Muscle layer of duodenum (tissue), 2 donors: ENCODE measurements around the gene LARP7.
"Not testable (repeated sequence)": the region's sequence is repeated elsewhere in the genome, so short reads cannot be mapped to it uniquely, and the experiment has no call there.

Source experiments
- H3K27ac ChIP-seq: one replicate; pipeline ENCODE4 v1.7.0; 2013; ENCODE audit warnings: mild to moderate bottlenecking, low read length
- H3K27me3 ChIP-seq: one replicate; pipeline ENCODE4 v1.7.0; 2013; ENCODE audit warnings: low read depth, mild to moderate bottlenecking, control low read depth, low read length
- H3K36me3 ChIP-seq, 2 donors: one replicate each; pipeline ENCODE4 v1.7.0; 2013; ENCODE audit warnings: low read length in 2 of 2, control low read depth in 1 of 2, mild to moderate bottlenecking in 1 of 2; ENCODE audit not compliant: insufficient read depth in 2 of 2, control insufficient read depth in 1 of 2
- H3K4me1 ChIP-seq, 2 donors: one replicate each; pipeline ENCODE4 v1.7.0; 2013; ENCODE audit warnings: low read length in 2 of 2, mild to moderate bottlenecking in 2 of 2, control low read depth in 1 of 2, moderate library complexity in 1 of 2; ENCODE audit not compliant: insufficient read depth in 2 of 2, control insufficient read depth in 1 of 2
- H3K4me3 ChIP-seq, 2 donors: one replicate each; pipeline ENCODE4 v1.7.0; 2013; ENCODE audit warnings: low read length in 2 of 2, low read depth in 1 of 2, mild to moderate bottlenecking in 1 of 2
- H3K9me3 ChIP-seq, 2 donors: one replicate each; pipeline ENCODE4 v1.7.0; 2013; ENCODE audit warnings: low read length in 2 of 2, control low read depth in 1 of 2, mild to moderate bottlenecking in 1 of 2; ENCODE audit not compliant: control insufficient read depth in 1 of 2
- donor health status: healthy.

LARP7 gene

GRCh38 chr4:112636688-112637551 is at the start of gene LARP7, which contains the start of gene ZGRF1:
LARP7 (plus strand) TSS chr4:112637143; CDS start chr4:112644670, 7,527 bp downstream.
ZGRF1 (minus strand) TSS chr4:112636909; CDS start chr4:112633176, 3,733 bp downstream.
- no peaks in the 10 kb centered on the region for H3K27me3 ChIP-seq
- peak within 1 kb of the TSS; percentile 99 for H3K27ac ChIP-seq
- peaks cover 6 to 28% of the 10 kb centered on the region in 2 donors for H3K4me1 ChIP-seq
- peak within 1 kb of the TSS; percentile 72 to 93 for H3K4me3 ChIP-seq
- H3K36me3 ChIP-seq: peaks cover 3% of the 10 kb centered on the region in 2 donors
- H3K9me3 ChIP-seq: no peaks in the 10 kb centered on the region

DNA sequence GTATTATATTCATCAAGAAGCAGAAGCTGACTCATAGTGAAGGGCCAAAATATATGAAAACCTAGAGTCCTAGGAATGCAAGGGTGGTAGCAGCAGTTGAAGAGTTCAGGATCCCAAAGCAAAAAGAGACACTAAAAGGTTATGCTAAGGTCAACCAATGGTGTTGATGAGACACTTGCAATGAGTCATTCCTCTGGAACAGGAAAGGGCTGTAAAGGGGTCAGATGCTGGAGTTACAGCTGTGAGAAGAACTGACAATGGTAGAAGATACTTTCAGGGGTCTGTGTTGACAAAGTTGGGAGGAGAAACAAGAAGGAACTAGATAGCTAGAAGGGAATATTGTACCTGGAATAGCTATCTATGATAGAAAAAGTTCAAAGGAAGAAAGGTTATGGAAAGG is 47.7 kb upstream of the LARP7 start:
- no peaks in the 10 kb centered on the region for H3K27me3 ChIP-seq
- no peaks in the 10 kb centered on the region for H3K4me1 ChIP-seq
- no peak overlapping the region for H3K4me3 ChIP-seq
- no peaks in the 10 kb centered on the region for H3K36me3 ChIP-seq
- no peak overlapping the region for H3K27ac ChIP-seq
- no peaks in the 10 kb centered on the region for H3K9me3 ChIP-seq

GRCh38 chr4:112591593-112591992 is 45.4 kb upstream of the LARP7 start:
- no peaks in the 10 kb centered on the region for H3K4me1 ChIP-seq
- no peaks in the 10 kb centered on the region for H3K27me3 ChIP-seq
- H3K27ac ChIP-seq: no peak overlapping the region
- no peaks in the 10 kb centered on the region for H3K36me3 ChIP-seq
- no peaks in the 10 kb centered on the region for H3K9me3 ChIP-seq
- no peak overlapping the region for H3K4me3 ChIP-seq

DNA sequence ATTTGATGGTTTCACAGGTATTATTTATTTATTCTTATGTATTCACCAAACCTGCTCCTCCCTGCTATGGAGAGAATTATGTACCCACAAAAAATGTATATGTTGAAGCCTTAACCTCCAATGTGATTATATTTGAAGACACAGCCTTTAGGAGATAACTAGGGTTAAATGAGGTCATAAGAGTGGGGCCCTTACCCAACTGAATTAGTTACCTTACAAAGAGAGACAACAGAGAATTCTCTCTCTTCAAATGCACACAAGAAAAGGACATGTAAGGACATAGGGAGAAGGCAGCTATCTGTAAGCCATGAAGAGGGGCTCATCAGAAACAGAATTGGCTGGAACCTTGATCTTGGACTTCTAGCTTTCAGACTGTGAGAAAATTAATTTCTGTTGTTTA is 44.2 kb upstream of the LARP7 start:
- no peaks in the 10 kb centered on the region for H3K9me3 ChIP-seq
- H3K27me3 ChIP-seq: no peaks in the 10 kb centered on the region
- no peak overlapping the region for H3K4me3 ChIP-seq
- H3K4me1 ChIP-seq: no peaks in the 10 kb centered on the region
- H3K27ac ChIP-seq: no peak overlapping the region
- no peaks in the 10 kb centered on the region for H3K36me3 ChIP-seq

- H3K27ac ChIP-seq: no peak overlapping the region
- H3K27me3 ChIP-seq: no peaks in the 10 kb centered on the region
- H3K36me3 ChIP-seq: no peaks in the 10 kb centered on the region
- H3K4me1 ChIP-seq: no peaks in the 10 kb centered on the region
- H3K4me3 ChIP-seq: no peak overlapping the region
- H3K9me3 ChIP-seq: no peaks in the 10 kb centered on the region
These were observed 43.4 kb upstream of the LARP7 start for GRCh38 chr4:112593438-112594133.

DNA sequence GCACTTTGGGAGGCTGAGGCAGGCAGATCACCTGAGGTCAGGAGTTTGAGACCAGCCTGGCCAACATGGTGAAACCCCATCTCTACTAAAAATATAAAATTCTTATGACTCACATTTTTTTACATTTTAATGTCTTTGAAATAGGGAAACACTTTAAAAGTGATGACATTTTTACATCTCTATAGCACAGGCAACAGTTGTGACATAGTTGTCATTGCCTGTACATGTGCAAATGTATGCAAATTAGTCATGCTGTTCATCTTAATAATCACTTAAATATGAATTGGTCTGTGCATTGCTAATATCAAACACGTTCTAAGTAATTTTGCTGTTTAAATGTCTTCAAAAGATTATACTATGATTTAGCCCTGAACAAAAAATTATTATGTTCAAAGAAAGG is 42.0 kb upstream of the LARP7 start:
- H3K27me3 ChIP-seq: no peaks in the 10 kb centered on the region
- no peak overlapping the region for H3K4me3 ChIP-seq
- H3K27ac ChIP-seq: no peak overlapping the region
- no peaks in the 10 kb centered on the region for H3K36me3 ChIP-seq
- no peaks in the 10 kb centered on the region for H3K4me1 ChIP-seq
- no peaks in the 10 kb centered on the region for H3K9me3 ChIP-seq

- Histone ChIP-seq H3K27ac (no peak overlapping the region), H3K27me3 (no peaks in the 10 kb centered on the region), H3K4me1 (no peaks in the 10 kb centered on the region), H3K4me3 (no peak overlapping the region), H3K36me3 (no peaks in the 10 kb centered on the region), H3K9me3 (no peaks in the 10 kb centered on the region)
These were observed 32.4 kb upstream of the LARP7 start for GRCh38 chr4:112604589-112604988.

DNA sequence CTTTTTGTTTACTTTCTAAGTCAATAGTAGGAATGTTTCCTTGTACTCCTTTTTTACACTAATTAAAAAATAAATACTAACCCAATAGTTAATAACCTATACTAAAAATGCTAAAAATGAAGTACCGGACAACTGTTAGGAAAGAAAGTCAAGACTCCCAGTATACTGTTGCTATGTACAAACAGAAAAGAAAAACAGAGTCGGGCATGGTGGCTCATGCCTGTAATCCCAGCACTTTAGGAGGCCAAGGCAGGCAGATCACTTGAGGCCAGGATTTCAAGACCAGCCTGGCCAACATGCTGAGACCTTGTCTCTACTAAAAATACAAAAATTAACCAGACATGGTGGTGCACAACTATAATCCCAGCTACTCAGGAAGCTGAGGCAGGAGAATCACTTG is 24.1 kb upstream of the LARP7 start:
- H3K4me1 ChIP-seq, H3K27me3 ChIP-seq, H3K4me3 ChIP-seq, H3K36me3 ChIP-seq, H3K9me3 ChIP-seq, H3K27ac ChIP-seq: not testable (repeated sequence)

DNA sequence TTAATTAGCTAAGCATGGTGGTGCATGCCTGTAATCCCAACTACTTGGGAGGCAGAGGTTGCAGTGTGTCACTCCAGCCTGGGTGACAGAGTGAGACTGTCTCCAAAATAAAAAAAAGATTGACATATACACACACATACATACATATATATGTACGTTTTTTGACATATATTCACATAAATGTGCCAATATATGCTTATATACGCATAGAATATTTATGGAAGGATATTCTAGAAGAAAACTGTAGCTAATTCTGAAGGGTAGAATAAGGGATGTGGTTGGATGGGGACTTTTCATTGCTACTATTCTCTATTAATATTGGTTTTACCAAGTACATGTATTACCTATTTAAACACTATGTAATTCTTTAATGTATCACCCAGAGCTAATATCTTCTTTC is 20.0 kb upstream of the LARP7 start:
- Histone ChIP-seq H3K4me1 (no peaks in the 10 kb centered on the region), H3K9me3 (no peaks in the 10 kb centered on the region), H3K4me3 (no peak overlapping the region), H3K36me3 (peaks cover 0 to 3% of the 10 kb centered on the region in 2 donors), H3K27me3 (no peaks in the 10 kb centered on the region), H3K27ac (no peak overlapping the region)

DNA sequence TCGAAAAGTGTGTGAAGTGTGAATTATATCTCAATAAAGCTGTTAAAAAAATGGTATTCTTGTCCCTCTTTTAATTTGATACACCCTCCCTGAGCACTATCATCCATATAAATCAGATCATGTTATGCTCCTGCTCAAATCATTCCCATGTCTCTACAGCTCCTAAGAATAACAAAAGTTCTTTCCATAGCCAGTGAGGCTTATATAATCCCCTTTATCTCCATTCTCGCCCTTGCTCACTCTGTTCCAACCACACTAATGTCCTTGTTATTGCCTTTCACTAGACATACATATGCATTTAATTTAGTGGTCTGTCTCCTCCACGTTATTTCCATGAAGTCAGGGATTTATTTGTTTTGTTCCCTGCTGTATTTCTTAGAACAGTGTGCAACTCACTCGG is 10.7 kb upstream of the LARP7 start:
- Histone ChIP-seq H3K36me3 (peaks cover 0 to 5% of the 10 kb centered on the region in 2 donors), H3K4me3 (no peak overlapping the region), H3K27ac (no peak overlapping the region), H3K4me1 (no peaks in the 10 kb centered on the region), H3K27me3 (no peaks in the 10 kb centered on the region), H3K9me3 (no peaks in the 10 kb centered on the region)

GRCh38 chr4:112633477-112634235 is 3.3 kb upstream of the LARP7 start:
- Histone ChIP-seq H3K27ac (no peak overlapping the region), H3K27me3 (no peaks in the 10 kb centered on the region)

More at GRCh38 chr4:112633477-112634235, 3.3 kb upstream of the LARP7 start:
- peaks cover 0 to 3% of the 10 kb centered on the region in 2 donors for H3K36me3 ChIP-seq
- H3K9me3 ChIP-seq: no peaks in the 10 kb centered on the region
- H3K4me1 ChIP-seq: peaks cover 6 to 19% of the 10 kb centered on the region in 2 donors
- H3K4me3 ChIP-seq: no peak overlapping the region
